ENCODE measurements around the gene STX8. TPM values are rescaled to one million over a fixed set of nuclear protein-coding genes. Genes with fewer than 3 reads are reported as not detected.

The STX8 gene
- total and polyA plus RNA-seq, 9 of the 15 experiments (the other 6 are each of a cell fraction or from before 2014, with no cell fraction given) = 14.6 to 42.5 (median 22.1) TPM

DNA sequence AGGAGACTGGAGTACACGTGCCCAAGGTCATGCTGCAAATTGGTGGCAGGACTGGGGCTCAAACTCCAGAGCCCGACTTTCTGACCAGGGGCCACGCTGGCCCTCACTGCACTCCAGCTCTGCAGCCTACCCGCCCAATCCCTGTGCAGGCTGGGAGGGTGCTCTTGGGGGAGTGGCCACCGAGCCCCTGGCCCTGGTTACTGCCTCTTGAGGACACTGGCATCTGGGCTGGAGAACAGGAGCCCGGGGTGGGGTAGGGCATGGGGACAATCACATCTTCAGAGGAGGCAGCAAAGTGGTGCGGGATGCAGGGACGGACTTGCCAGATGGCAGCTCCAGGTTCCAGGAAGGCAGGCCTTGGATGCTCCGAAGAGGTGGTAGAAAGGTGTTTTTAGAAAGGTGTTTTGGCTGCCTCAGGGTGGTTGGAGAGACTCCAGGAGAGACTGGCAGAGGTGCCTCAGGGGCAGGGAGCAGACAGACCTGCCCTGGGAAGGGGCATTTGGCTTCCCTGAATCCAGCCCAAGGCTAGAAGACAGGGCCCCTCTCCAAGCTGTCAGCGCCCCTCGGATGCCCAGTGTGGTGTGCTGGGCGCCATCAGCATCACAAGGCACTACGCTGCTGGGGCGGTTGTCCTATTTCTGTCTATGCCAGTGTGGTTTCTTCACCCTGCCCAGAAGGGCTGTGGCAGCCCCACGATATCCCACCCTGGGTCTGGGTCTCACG is 333.7 kb downstream of the STX8 start:
- H3K36me3 ChIP-seq (ENCODE audit: control insufficient read depth, insufficient read depth, low read length) = no peaks in the 10 kb centered on the region
- H3K4me1 ChIP-seq (replicated peaks in 1 of 2; ENCODE audit: control insufficient read depth in 2 of 2, insufficient read depth in 2 of 2, low read length in 2 of 2) = peaks cover 0 to 20% of the 10 kb centered on the region in 2 experiments; a peak in 2 of 5 replicates
- H3K27ac ChIP-seq (ENCODE audit: extremely low read depth, low read depth, low read length) = no peak overlapping the region
- no peaks in the 10 kb centered on the region for H3K9me3 ChIP-seq (replicated peaks; ENCODE audit: control insufficient read depth, insufficient read depth, low read depth, low read length)
- POLR2A ChIA-PET = interaction anchor here (0.6 kb wide), 1 partner anchor 1419 kb away, joined by 3 read pairs; no protein-coding TSS in a partner anchor
- DNase-seq (ENCODE audit: extremely low read depth in 1 of 4, low spot score in 3 of 4) = no peak
- intact Hi-C loops (cut with micrococcal nuclease) (no loop called here), in situ Hi-C loops (cut with MboI) (no loop called here)
- CTCF ChIA-PET (ENCODE audit: low intra/inter-chr PET ratio) = no interaction called here
- ATAC-seq = no peak
- BruUV-seq (replicated peaks) = no TSS peak
- H3K27me3 ChIP-seq (ENCODE audit: control insufficient read depth in 2 of 2, insufficient read depth in 2 of 2, low read length in 2 of 2) = peaks cover 0 to 23% of the 10 kb centered on the region in 2 experiments; a peak in 1 of 5 replicates
- no peak overlapping the region for H2AFZ ChIP-seq (ENCODE audit: low read depth, low read length)
- 18% methylated on average over 11 of the region's 16 CpGs for WGBS (ENCODE audit: insufficient coverage, low coverage, missing lambda C conversion rate)
- no peak overlapping the region for H3K4me2 ChIP-seq (ENCODE audit: insufficient read depth, low read length)
- FAIRE-seq = no peak
- no peak overlapping the region for H3K4me3 ChIP-seq
- 0 out of 2 replicates have a peak, but pooled peaks cover 5% of the 10 kb centered on the region for H4K20me1 ChIP-seq (replicated peaks; ENCODE audit: control insufficient read depth, insufficient read depth, low read length)
- H3K9ac ChIP-seq (ENCODE audit: insufficient read depth in 1 of 2, low read depth in 2 of 2, low read length in 2 of 2) = no peak overlapping the region; a peak in 1 of 4 replicates
- no peak for TF ChIP-seq PTRF (tag; IDR thresholded peaks at IDR 0.05)
- TF ChIP-seq, protein P1, sequence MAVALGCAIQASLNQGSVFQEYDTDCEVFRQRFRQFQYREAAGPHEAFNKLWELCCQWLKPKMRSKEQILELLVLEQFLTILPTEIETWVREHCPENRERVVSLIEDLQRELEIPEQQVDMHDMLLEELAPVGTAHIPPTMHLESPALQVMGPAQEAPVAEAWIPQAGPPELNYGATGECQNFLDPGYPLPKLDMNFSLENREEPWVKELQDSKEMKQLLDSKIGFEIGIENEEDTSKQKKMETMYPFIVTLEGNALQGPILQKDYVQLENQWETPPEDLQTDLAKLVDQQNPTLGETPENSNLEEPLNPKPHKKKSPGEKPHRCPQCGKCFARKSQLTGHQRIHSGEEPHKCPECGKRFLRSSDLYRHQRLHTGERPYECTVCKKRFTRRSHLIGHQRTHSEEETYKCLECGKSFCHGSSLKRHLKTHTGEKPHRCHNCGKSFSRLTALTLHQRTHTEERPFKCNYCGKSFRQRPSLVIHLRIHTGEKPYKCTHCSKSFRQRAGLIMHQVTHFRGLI (CRISPR knock-in tag; IDR thresholded peaks at IDR 0.05) = no peak
- TF ChIP-seq, protein P2, sequence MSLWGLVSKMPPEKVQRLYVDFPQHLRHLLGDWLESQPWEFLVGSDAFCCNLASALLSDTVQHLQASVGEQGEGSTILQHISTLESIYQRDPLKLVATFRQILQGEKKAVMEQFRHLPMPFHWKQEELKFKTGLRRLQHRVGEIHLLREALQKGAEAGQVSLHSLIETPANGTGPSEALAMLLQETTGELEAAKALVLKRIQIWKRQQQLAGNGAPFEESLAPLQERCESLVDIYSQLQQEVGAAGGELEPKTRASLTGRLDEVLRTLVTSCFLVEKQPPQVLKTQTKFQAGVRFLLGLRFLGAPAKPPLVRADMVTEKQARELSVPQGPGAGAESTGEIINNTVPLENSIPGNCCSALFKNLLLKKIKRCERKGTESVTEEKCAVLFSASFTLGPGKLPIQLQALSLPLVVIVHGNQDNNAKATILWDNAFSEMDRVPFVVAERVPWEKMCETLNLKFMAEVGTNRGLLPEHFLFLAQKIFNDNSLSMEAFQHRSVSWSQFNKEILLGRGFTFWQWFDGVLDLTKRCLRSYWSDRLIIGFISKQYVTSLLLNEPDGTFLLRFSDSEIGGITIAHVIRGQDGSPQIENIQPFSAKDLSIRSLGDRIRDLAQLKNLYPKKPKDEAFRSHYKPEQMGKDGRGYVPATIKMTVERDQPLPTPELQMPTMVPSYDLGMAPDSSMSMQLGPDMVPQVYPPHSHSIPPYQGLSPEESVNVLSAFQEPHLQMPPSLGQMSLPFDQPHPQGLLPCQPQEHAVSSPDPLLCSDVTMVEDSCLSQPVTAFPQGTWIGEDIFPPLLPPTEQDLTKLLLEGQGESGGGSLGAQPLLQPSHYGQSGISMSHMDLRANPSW (CRISPR knock-in tag; IDR thresholded peaks at IDR 0.05) = no peak
- TF ChIP-seq, protein P3, sequence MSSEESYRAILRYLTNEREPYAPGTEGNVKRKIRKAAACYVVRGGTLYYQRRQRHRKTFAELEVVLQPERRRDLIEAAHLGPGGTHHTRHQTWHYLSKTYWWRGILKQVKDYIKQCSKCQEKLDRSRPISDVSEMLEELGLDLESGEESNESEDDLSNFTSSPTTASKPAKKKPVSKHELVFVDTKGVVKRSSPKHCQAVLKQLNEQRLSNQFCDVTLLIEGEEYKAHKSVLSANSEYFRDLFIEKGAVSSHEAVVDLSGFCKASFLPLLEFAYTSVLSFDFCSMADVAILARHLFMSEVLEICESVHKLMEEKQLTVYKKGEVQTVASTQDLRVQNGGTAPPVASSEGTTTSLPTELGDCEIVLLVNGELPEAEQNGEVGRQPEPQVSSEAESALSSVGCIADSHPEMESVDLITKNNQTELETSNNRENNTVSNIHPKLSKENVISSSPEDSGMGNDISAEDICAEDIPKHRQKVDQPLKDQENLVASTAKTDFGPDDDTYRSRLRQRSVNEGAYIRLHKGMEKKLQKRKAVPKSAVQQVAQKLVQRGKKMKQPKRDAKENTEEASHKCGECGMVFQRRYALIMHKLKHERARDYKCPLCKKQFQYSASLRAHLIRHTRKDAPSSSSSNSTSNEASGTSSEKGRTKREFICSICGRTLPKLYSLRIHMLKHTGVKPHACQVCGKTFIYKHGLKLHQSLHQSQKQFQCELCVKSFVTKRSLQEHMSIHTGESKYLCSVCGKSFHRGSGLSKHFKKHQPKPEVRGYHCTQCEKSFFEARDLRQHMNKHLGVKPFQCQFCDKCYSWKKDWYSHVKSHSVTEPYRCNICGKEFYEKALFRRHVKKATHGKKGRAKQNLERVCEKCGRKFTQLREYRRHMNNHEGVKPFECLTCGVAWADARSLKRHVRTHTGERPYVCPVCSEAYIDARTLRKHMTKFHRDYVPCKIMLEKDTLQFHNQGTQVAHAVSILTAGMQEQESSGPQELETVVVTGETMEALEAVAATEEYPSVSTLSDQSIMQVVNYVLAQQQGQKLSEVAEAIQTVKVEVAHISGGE (CRISPR knock-in tag; IDR thresholded peaks at IDR 0.05) = no peak
- TF ChIP-seq TAF7 (tag; IDR thresholded peaks at IDR 0.05) = no peak
- no peak for TF ChIP-seq ZNF175 (CRISPR knock-in tag; IDR thresholded peaks at IDR 0.05; ENCODE audit: low read depth)
- TF ChIP-seq ZKSCAN3 (CRISPR knock-in tag; IDR thresholded peaks at IDR 0.05) = no peak
- TF ChIP-seq ZNF165 (CRISPR knock-in tag; IDR thresholded peaks at IDR 0.05; ENCODE audit: borderline replicate concordance) = no peak
- no peak for TF ChIP-seq RBM22 (IDR thresholded peaks at IDR 0.05; ENCODE audit: low read depth, low read length, poor library complexity, severe bottlenecking)
- H3K79me2 ChIP-seq (ENCODE audit: control insufficient read depth, insufficient read depth, low read length) = no peaks in the 10 kb centered on the region
- no peaks in the 10 kb centered on the region for H3K9me1 ChIP-seq (ENCODE audit: control insufficient read depth, insufficient read depth, low read length)
